HCT116 (cell line): Measurements from ENCODE around the gene SLC35D1. TPM values are rescaled to one million over a fixed set of nuclear protein-coding genes. Genes with fewer than 3 reads are reported as not detected.

Experiments
- ATAC-seq: fragments of 200-7000 bp; cut with Tn5 transposase; 2 replicates; pipeline ENCODE4 v1.9.1; 2020; ENCODE audit warnings: mild to moderate bottlenecking, moderate library complexity
- BruUV-seq: library from RNA; stranded (reverse); fragments of 400-500 nt; replicated peaks from 2 replicates; lab custom pipeline; 2021; lab: Mats Ljungman, UMichigan
- CTCF ChIA-PET: fragments of 300-600 bp; sonication (Branson Sonifier 250); formaldehyde crosslinking; loops from one replicate; lab custom pipeline; 2021; ENCODE audit warnings: antibody characterized with exemption; lab: Charles Lee
- POLR2A ChIA-PET: fragments of 300-600, 350-600 bp; sonication (Branson Sonifier 250); formaldehyde crosslinking; loops from one replicate; lab custom pipeline; 2021; ENCODE audit warnings: antibody characterized with exemption; lab: Charles Lee
- RAD21 ChIA-PET, 2 experiments: fragments of 300-600 bp; sonication (Branson Sonifier 250); formaldehyde crosslinking; loops; one replicate each; lab custom pipeline; 2023; ENCODE audit warnings: low total read pairs in 2 of 2; ENCODE audit not compliant: uncharacterized antibody in 2 of 2, unreplicated experiment in 2 of 2, low non-redundant PET in 1 of 2; lab: Charles Lee
- DNase-seq: peaks from one replicate; pipeline ENCODE4 v3.0.0-alpha.2; 2010; ENCODE audit warnings: low read depth, low spot score
- H2AFZ ChIP-seq: fragments of 200-600 bp; shearing (Covaris generic), sonication (generic); 2 replicates; pipeline ENCODE4 v1.6.1; 2017; ENCODE audit warnings: low read depth, mixed run types, mixed read lengths, antibody characterized with exemption, low read length; ENCODE audit not compliant: poor library complexity, severe bottlenecking
- H3K27ac ChIP-seq: 2 replicates; pipeline ENCODE4 v1.5.1; 2012; ENCODE audit warnings: low read depth, low read length
- H3K27me3 ChIP-seq: fragments of 200-600 bp; sonication (generic); 2 replicates; pipeline ENCODE4 v1.6.1; 2016; ENCODE audit warnings: mixed run types, low read length, mixed read lengths; ENCODE audit not compliant: insufficient read depth
- H3K36me3 ChIP-seq, 2 experiments: fragments of 200-500 bp in 1 of 2; fragments of 200-600 bp in 1 of 2; sonication (Bioruptor generic) in 1 of 2; sonication (generic) in 1 of 2; 2 replicates each; pipeline versions ENCODE4 v1.5.1 to v1.6.1; 2014 to 2016; ENCODE audit warnings: low read length in 2 of 2, inconsistent platforms in 1 of 2, mixed read lengths in 1 of 2, mixed run types in 1 of 2; ENCODE audit not compliant: insufficient read depth in 2 of 2, control insufficient read depth in 1 of 2
- H3K4me1 ChIP-seq, 2 experiments: fragments of 200-600 bp in 1 of 2; sonication (generic) in 1 of 2; 2 replicates each; pipeline versions ENCODE4 v1.5.1 to v1.6.1; 2012 to 2017; ENCODE audit warnings: low read length in 2 of 2, inconsistent platforms in 1 of 2, mild to moderate bottlenecking in 1 of 2, mixed read lengths in 1 of 2, mixed run types in 1 of 2, moderate library complexity in 1 of 2; ENCODE audit not compliant: insufficient read depth in 2 of 2, control insufficient read depth in 1 of 2
- H3K4me2 ChIP-seq: fragments of 200-600 bp; sonication (generic); 2 replicates; pipeline ENCODE4 v1.6.1; 2017; ENCODE audit warnings: mixed run types, low read length, mixed read lengths
- H3K4me3 ChIP-seq, 2 experiments: fragments of 200-600 bp in 1 of 2; sonication (generic) in 1 of 2; replicated peaks in 1 of 2; 2 replicates each; pipeline ENCODE4 v1.5.1; 2011 to 2016; ENCODE audit warnings: low read length in 2 of 2, control low read depth in 1 of 2, low read depth in 1 of 2, mild to moderate bottlenecking in 1 of 2, mixed read lengths in 1 of 2, mixed run types in 1 of 2
- H3K79me2 ChIP-seq: fragments of 200-600 bp; sonication (generic); 2 replicates; pipeline ENCODE4 v1.6.1; 2017; ENCODE audit warnings: mild to moderate bottlenecking, mixed run types, low read length, moderate library complexity, mixed read lengths; ENCODE audit not compliant: insufficient read depth
- H3K9ac ChIP-seq: fragments of 200-600 bp; sonication (generic); 2 replicates; pipeline ENCODE4 v1.6.1; 2016; ENCODE audit warnings: low read length, mixed read lengths
- H3K9me2 ChIP-seq: fragments of 200-600 bp; sonication (generic), shearing (Covaris generic); 2 replicates; pipeline ENCODE4 v1.6.1; 2017; ENCODE audit warnings: mixed run types, mild to moderate bottlenecking, moderate library complexity; ENCODE audit not compliant: insufficient read depth
- H3K9me3 ChIP-seq, 2 experiments: fragments of 200-500 bp in 1 of 2; fragments of 200-600 bp in 1 of 2; sonication (Bioruptor generic) in 1 of 2; sonication (generic) in 1 of 2; 2 replicates each; pipeline ENCODE4 v1.6.1; 2014 to 2017; ENCODE audit warnings: low read length in 2 of 2, mixed read lengths in 2 of 2, inconsistent platforms in 1 of 2, low read depth in 1 of 2, mild to moderate bottlenecking in 1 of 2, mixed run types in 1 of 2, moderate library complexity in 1 of 2; ENCODE audit not compliant: control insufficient read depth in 1 of 2, insufficient read depth in 1 of 2
- H4K20me1 ChIP-seq: fragments of 200-600 bp; sonication (generic), shearing (Covaris generic); 2 replicates; pipeline ENCODE4 v1.6.1; 2017; ENCODE audit warnings: mixed run types, mild to moderate bottlenecking, moderate library complexity; ENCODE audit not compliant: insufficient read depth
- CEBPB ChIP-seq: IDR thresholded peaks from 2 replicates; pipeline ENCODE4 v1.6.1; 2012; ENCODE audit warnings: low read depth
- CTCF ChIP-seq, 3 experiments: fragments of 200-600 bp in 1 of 3; sonication (generic) in 1 of 3; IDR thresholded peaks in 2 of 3; conservative IDR thresholded peaks in 1 of 3; 2 replicates each; pipeline ENCODE4 v1.5.1; 2012 to 2017; ENCODE audit warnings: low read depth in 2 of 3, low read length in 2 of 3, antibody characterized with exemption in 1 of 3, borderline replicate concordance in 1 of 3, control low read depth in 1 of 3, mild to moderate bottlenecking in 1 of 3, mixed read lengths in 1 of 3, mixed run types in 1 of 3, moderate library complexity in 1 of 3; ENCODE audit not compliant: insufficient read depth in 1 of 3
- EZH2phosphoT487 ChIP-seq: fragments of 200-600 bp; IDR thresholded peaks from 2 replicates; pipeline ENCODE4 v1.6.1; 2018; ENCODE audit warnings: antibody characterized with exemption, borderline replicate concordance
- JUND ChIP-seq: IDR thresholded peaks from 2 replicates; pipeline ENCODE4 v1.6.1; 2012
- MAX ChIP-seq: IDR thresholded peaks from 2 replicates; pipeline ENCODE4 v1.6.1; 2012
- POLR2A ChIP-seq: IDR thresholded peaks from 2 replicates; pipeline ENCODE4 v1.7.0; 2011; ENCODE audit warnings: borderline replicate concordance; ENCODE audit not compliant: insufficient read depth, insufficient read length; ENCODE audit errors: extremely low read depth
- POLR2AphosphoS5 ChIP-seq: IDR thresholded peaks from 2 replicates; pipeline ENCODE4 v1.6.1; 2011; ENCODE audit warnings: mild to moderate bottlenecking, low read depth, low read length, moderate library complexity
- SIN3A ChIP-seq: IDR thresholded peaks from 2 replicates; pipeline ENCODE4 v1.6.1; 2012; ENCODE audit warnings: low read depth
- SRF ChIP-seq: IDR thresholded peaks from 2 replicates; pipeline ENCODE4 v1.6.1; 2012; ENCODE audit warnings: low read depth
- YY1 ChIP-seq: IDR thresholded peaks from 2 replicates; pipeline ENCODE4 v1.6.1; 2011; ENCODE audit warnings: low read length, low read depth, moderate library complexity, mild to moderate bottlenecking; ENCODE audit not compliant: insufficient replicate concordance; ENCODE audit errors: extremely low read depth
- ZFX ChIP-seq: fragments of 450-650 bp; IDR thresholded peaks from 2 replicates; pipeline ENCODE4 v1.6.1; 2017
- ZNF274 ChIP-seq: fragments of 200-500 bp; sonication (Bioruptor generic); IDR thresholded peaks from 2 replicates; pipeline ENCODE4 v1.6.1; 2014; ENCODE audit warnings: mild to moderate bottlenecking, low read depth, low read length, inconsistent platforms
- intact Hi-C: fragments of 100-400 bp; cut with micrococcal nuclease; formaldehyde crosslinking; loops from 2 replicates; pipeline ENCODE4 v1.10.0; 2022
- total RNA-seq: library from RNA; stranded (reverse); gene quantifications from one replicate; pipeline ENCODE4 v1.2.1, GENCODE V29; 2021; ENCODE audit not compliant: unreplicated experiment

Gene SLC35D1
- total RNA-seq, 1 experiment from 2014 or later = 6.1 TPM

- no peak overlapping the region for H3K4me2 ChIP-seq
- DNase-seq = no peak
Measured at GRCh38 chr1:67019600-67020136, 34.3 kb downstream of the SLC35D1 start.

GRCh38 chr1:67019121-67019520 lies 34.8 kb downstream of the SLC35D1 start:
- ATAC-seq (no peak), DNase-seq (no peak)
- H3K27ac ChIP-seq = no peak overlapping the region
- H3K4me2 ChIP-seq = no peak overlapping the region
- H3K79me2 ChIP-seq = no peaks in the 10 kb centered on the region
- H3K36me3 ChIP-seq = no peaks in the 10 kb centered on the region
- BruUV-seq = no TSS peak
- ChIA-PET POLR2A (no interaction called here), RAD21 (no interaction called here), CTCF (interaction anchor here (1.3 kb wide), 1 partner anchor 22 kb away, joined by 4 read pairs; no protein-coding TSS in a partner anchor)
- no peaks in the 10 kb centered on the region; a peak in 1 of 4 replicates for H3K4me1 ChIP-seq
- H4K20me1 ChIP-seq = no peaks in the 10 kb centered on the region
- no peak overlapping the region for H3K9ac ChIP-seq
- H3K9me2 ChIP-seq = no peaks in the 10 kb centered on the region; the same call in 1 of the 2 replicates
- no peaks in the 10 kb centered on the region for H3K27me3 ChIP-seq
- intact Hi-C loops = no loop called here
- H2AFZ ChIP-seq = no peak overlapping the region
- no peak overlapping the region for H3K4me3 ChIP-seq
- H3K9me3 ChIP-seq = no peaks in the 10 kb centered on the region
- no peak for TF ChIP-seq SIN3A
- no peak for TF ChIP-seq CTCF (IDR thresholded peaks at IDR 0.05 in 2 of 3, conservative IDR thresholded peaks at IDR 0.05 in 1 of 3; ENCODE audit: borderline replicate concordance in 1 of 3, insufficient read depth in 1 of 3, low read depth in 2 of 3, low read length in 2 of 3)
- no peak for TF ChIP-seq MAX
- TF ChIP-seq ZNF274 = no peak
- TF ChIP-seq SRF = no peak
- no peak for TF ChIP-seq POLR2A
- no peak for TF ChIP-seq YY1
- TF ChIP-seq JUND = no peak
- no peak for TF ChIP-seq CEBPB
- no peak for TF ChIP-seq POLR2AphosphoS5
- no peak for TF ChIP-seq ZFX

More at GRCh38 chr1:67019600-67020136, 34.3 kb downstream of the SLC35D1 start:
- H3K4me1 ChIP-seq = no peaks in the 10 kb centered on the region
- no peak overlapping the region for H2AFZ ChIP-seq
- no peaks in the 10 kb centered on the region for H3K36me3 ChIP-seq
- H3K27ac ChIP-seq = no peak overlapping the region
- H4K20me1 ChIP-seq = no peaks in the 10 kb centered on the region
- RAD21 ChIA-PET = no interaction called here
- H3K27me3 ChIP-seq = no peaks in the 10 kb centered on the region
- no peak for ATAC-seq
- H3K9me3 ChIP-seq = no peaks in the 10 kb centered on the region
- no peaks in the 10 kb centered on the region; the same call in 1 of the 2 replicates for H3K9me2 ChIP-seq
- POLR2A ChIA-PET = no interaction called here
- TF ChIP-seq EZH2phosphoT487 = no peak
- TF ChIP-seq CTCF (IDR thresholded peaks at IDR 0.05 in 2 of 3, conservative IDR thresholded peaks at IDR 0.05 in 1 of 3; ENCODE audit: borderline replicate concordance in 1 of 3, insufficient read depth in 1 of 3, low read depth in 2 of 3, low read length in 2 of 3) = no peak
- H3K9ac ChIP-seq = no peak overlapping the region
- no TSS peak for BruUV-seq
- no peaks in the 10 kb centered on the region for H3K79me2 ChIP-seq
- CTCF ChIA-PET = interaction anchor here (1.3 kb wide), 2 partner anchors 22 to 129 kb away, joined by 3 to 4 read pairs; no protein-coding TSS in a partner anchor
- intact Hi-C loops = no loop called here
- no peak overlapping the region for H3K4me3 ChIP-seq
